Measurements from ENCODE around the gene TRIM41. TPM values are rescaled to one million over a fixed set of nuclear protein-coding genes. Genes with fewer than 3 reads are reported as not detected.

TRIM41 gene
- total and polyA plus RNA-seq, 9 of the 15 experiments (the other 6 are each of a cell fraction or from before 2014, with no cell fraction given): 1.8 to 47.6 (median 20.9) TPM

DNA sequence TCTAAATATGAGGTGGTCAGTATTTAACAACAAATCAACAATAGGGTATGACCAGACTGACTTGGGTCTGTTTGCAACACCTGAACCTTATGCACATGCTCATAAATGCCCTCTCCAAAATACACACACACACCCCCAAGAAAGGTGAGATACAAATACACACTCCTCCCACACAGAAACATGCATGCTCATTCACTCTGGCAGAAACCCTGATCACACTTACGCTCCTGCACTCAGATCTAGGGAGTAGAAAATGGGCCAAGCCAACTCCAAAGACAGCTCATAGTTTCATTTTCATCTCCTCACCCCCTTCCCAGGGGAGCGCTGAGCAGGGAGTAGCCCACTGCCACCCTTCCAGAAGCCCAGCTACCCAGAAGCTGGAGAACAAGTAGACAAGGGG lies 29.4 kb upstream of the TRIM41 start:
- no peak overlapping the region for H3K4me3 ChIP-seq
- H4K20me1 ChIP-seq (replicated peaks; ENCODE audit: control insufficient read depth, insufficient read depth, low read length): no peaks in the 10 kb centered on the region
- H3K27ac ChIP-seq (ENCODE audit: extremely low read depth, low read depth, low read length): no peak overlapping the region; the same call in 2 of the 3 replicates
- BruUV-seq (replicated peaks): no TSS peak
- TF ChIP-seq TAF7 (tag; IDR thresholded peaks at IDR 0.05) (0 out of 2 replicates have a peak, but pooled peaks have one; percentile 26), ZNF23 (CRISPR knock-in tag; IDR thresholded peaks at IDR 0.05) (no peak)
- intact Hi-C loops (cut with micrococcal nuclease): no loop called here
- ChIA-PET POLR2A (interaction anchor here (0.6 to 6.7 kb wide), 5 partner anchors 9 to 42 kb away, joined by 3 to 69 read pairs (median 6); partner anchors contain the start of gene TRIM7), CTCF (ENCODE audit: low intra/inter-chr PET ratio) (no interaction called here)
- no peaks in the 10 kb centered on the region for H3K27me3 ChIP-seq (ENCODE audit: control insufficient read depth in 2 of 2, insufficient read depth in 2 of 2, low read length in 2 of 2)
- WGBS (ENCODE audit: insufficient coverage, low coverage, missing lambda C conversion rate): 64% methylated on average over 2 of the region's 2 CpGs
- H3K4me1 ChIP-seq (replicated peaks in 1 of 2; ENCODE audit: control insufficient read depth in 2 of 2, insufficient read depth in 2 of 2, low read length in 2 of 2): peaks cover 24 to 71% of the 10 kb centered on the region in 2 experiments; a peak in 4 of 5 replicates
- peak overlapping the region in 1 of 2 experiments; percentile 76; a peak in 1 of 4 replicates for H3K9ac ChIP-seq (ENCODE audit: insufficient read depth in 1 of 2, low read depth in 2 of 2, low read length in 2 of 2)
- H3K9me1 ChIP-seq (ENCODE audit: control insufficient read depth, insufficient read depth, low read length): no peaks in the 10 kb centered on the region
- FAIRE-seq (no peak), DNase-seq (ENCODE audit: extremely low read depth in 1 of 4, low spot score in 3 of 4) (no peak), ATAC-seq (no peak)
- no peak overlapping the region for H2AFZ ChIP-seq (ENCODE audit: low read depth, low read length)
- H3K9me3 ChIP-seq (replicated peaks; ENCODE audit: control insufficient read depth, insufficient read depth, low read depth, low read length): no peaks in the 10 kb centered on the region
- peaks cover 13% of the 10 kb centered on the region for H3K79me2 ChIP-seq (ENCODE audit: control insufficient read depth, insufficient read depth, low read length)
- in situ Hi-C loops (cut with MboI): no loop called here
- no peaks in the 10 kb centered on the region; the same call in 2 of the 3 replicates for H3K36me3 ChIP-seq (ENCODE audit: control insufficient read depth, insufficient read depth, low read length)
- H3K4me2 ChIP-seq (ENCODE audit: insufficient read depth, low read length): no peak overlapping the region; the same call in 1 of the 2 replicates

GRCh38 chr5:181194489-181195248 lies 28.4 kb upstream of the TRIM41 start:
- FAIRE-seq: peak; percentile 82
- ChIA-PET POLR2A (interaction anchor here (0.6 to 6.7 kb wide), 3 partner anchors 9 to 41 kb away, joined by 3 to 69 read pairs (median 3); partner anchors contain the start of gene TRIM7), CTCF (ENCODE audit: low intra/inter-chr PET ratio) (no interaction called here)
- H4K20me1 ChIP-seq (replicated peaks; ENCODE audit: control insufficient read depth, insufficient read depth, low read length): no peaks in the 10 kb centered on the region
- peaks cover 26 to 65% of the 10 kb centered on the region in 2 experiments; a peak in 4 of 5 replicates for H3K4me1 ChIP-seq (replicated peaks in 1 of 2; ENCODE audit: control insufficient read depth in 2 of 2, insufficient read depth in 2 of 2, low read length in 2 of 2)
- intact Hi-C loops (cut with micrococcal nuclease) (no loop called here), in situ Hi-C loops (cut with MboI) (no loop called here)
- no TSS peak for BruUV-seq (replicated peaks)
- no peaks in the 10 kb centered on the region; the same call in 2 of the 3 replicates for H3K36me3 ChIP-seq (ENCODE audit: control insufficient read depth, insufficient read depth, low read length)
- peak overlapping the region in 1 of 2 experiments; percentile 77; a peak in 2 of 4 replicates for H3K9ac ChIP-seq (ENCODE audit: insufficient read depth in 1 of 2, low read depth in 2 of 2, low read length in 2 of 2)
- 74% methylated on average over 20 of the region's 21 CpGs for WGBS (ENCODE audit: insufficient coverage, low coverage, missing lambda C conversion rate)
- H3K9me1 ChIP-seq (ENCODE audit: control insufficient read depth, insufficient read depth, low read length): no peaks in the 10 kb centered on the region
- H3K9me3 ChIP-seq (replicated peaks; ENCODE audit: control insufficient read depth, insufficient read depth, low read depth, low read length): no peaks in the 10 kb centered on the region
- no peaks in the 10 kb centered on the region for H3K27me3 ChIP-seq (ENCODE audit: control insufficient read depth in 2 of 2, insufficient read depth in 2 of 2, low read length in 2 of 2)
- H2AFZ ChIP-seq (ENCODE audit: low read depth, low read length): no peak overlapping the region
- ATAC-seq: no peak
- H3K4me3 ChIP-seq: no peak overlapping the region
- H3K27ac ChIP-seq (ENCODE audit: extremely low read depth, low read depth, low read length): no peak overlapping the region
- H3K79me2 ChIP-seq (ENCODE audit: control insufficient read depth, insufficient read depth, low read length): peaks cover 13% of the 10 kb centered on the region
- DNase-seq (ENCODE audit: extremely low read depth in 1 of 4, low spot score in 3 of 4): peak; percentile 46 to 89 (median 52)
- peak overlapping the region; percentile 1; the same call in 1 of the 2 replicates for H3K4me2 ChIP-seq (ENCODE audit: insufficient read depth, low read length)
- no peak for TF ChIP-seq HDAC3 (IDR thresholded peaks at IDR 0.05; ENCODE audit: borderline replicate concordance, partially characterized antibody)
- no peak for TF ChIP-seq RNF2 (IDR thresholded peaks at IDR 0.05)
- peak; percentile 53 for TF ChIP-seq MEIS2 (IDR thresholded peaks at IDR 0.05; ENCODE audit: partially characterized antibody)
- TF ChIP-seq, protein P1, sequence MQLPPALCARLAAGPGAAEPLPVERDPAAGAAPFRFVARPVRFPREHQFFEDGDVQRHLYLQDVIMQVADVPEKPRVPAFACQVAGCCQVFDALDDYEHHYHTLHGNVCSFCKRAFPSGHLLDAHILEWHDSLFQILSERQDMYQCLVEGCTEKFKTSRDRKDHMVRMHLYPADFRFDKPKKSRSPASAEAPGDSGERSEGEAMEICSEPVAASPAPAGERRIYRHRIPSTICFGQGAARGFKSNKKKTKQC (CRISPR knock-in tag; IDR thresholded peaks at IDR 0.05): no peak
- TF ChIP-seq YY1 (IDR thresholded peaks at IDR 0.05; ENCODE audit: borderline replicate concordance in 1 of 3, control insufficient read depth in 1 of 3, extremely low read depth in 1 of 3, insufficient read depth in 3 of 3, insufficient read length in 1 of 3, insufficient replicate concordance in 2 of 3, low read depth in 1 of 3, low read length in 2 of 3): peak in 2 of 3 experiments; percentile 37 to 80
- TF ChIP-seq, protein P2, sequence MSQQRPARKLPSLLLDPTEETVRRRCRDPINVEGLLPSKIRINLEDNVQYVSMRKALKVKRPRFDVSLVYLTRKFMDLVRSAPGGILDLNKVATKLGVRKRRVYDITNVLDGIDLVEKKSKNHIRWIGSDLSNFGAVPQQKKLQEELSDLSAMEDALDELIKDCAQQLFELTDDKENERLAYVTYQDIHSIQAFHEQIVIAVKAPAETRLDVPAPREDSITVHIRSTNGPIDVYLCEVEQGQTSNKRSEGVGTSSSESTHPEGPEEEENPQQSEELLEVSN (IDR thresholded peaks at IDR 0.05; ENCODE audit: borderline replicate concordance in 1 of 2, extremely low read depth in 1 of 2, insufficient read depth in 1 of 2, insufficient read length in 1 of 2, low read depth in 1 of 2, low read length in 1 of 2, poor library complexity in 1 of 2, severe bottlenecking in 1 of 2): peak in 1 of 2 experiments; percentile 24
- TF ChIP-seq POLR2AphosphoS2 (IDR thresholded peaks at IDR 0.05; ENCODE audit: low read length): no peak

Data from K562 (cell line).